GDM1 (cell line): ENCODE measurements around the gene ARID1B.

Source experiments
- DNase-seq: peaks from one replicate; lab custom pipeline; 2025; lab: John Stamatoyannopoulos, UW

Gene ARID1B

GRCh38 chr6:156906451-156906850 lies 129.3 kb downstream of the ARID1B start:
- DNase-seq, result no peak

- DNase-seq, result no peak
These were observed 132.2 kb downstream of the ARID1B start for GRCh38 chr6:156909212-156910010.

GRCh38 chr6:156910011-156910334 lies 132.8 kb downstream of the ARID1B start:
- no peak for DNase-seq

GRCh38 chr6:156910938-156911337 lies 133.8 kb downstream of the ARID1B start:
- no peak for DNase-seq

- DNase-seq, result no peak
These were observed 134.4 kb downstream of the ARID1B start for GRCh38 chr6:156911581-156911980.

- DNase-seq, result no peak
These were observed 135.3 kb downstream of the ARID1B start for GRCh38 chr6:156912431-156912830.

- DNase-seq, result no peak
These were observed 137.0 kb downstream of the ARID1B start for GRCh38 chr6:156914181-156914580.

GRCh38 chr6:156916130-156916801 lies 139.1 kb downstream of the ARID1B start:
- DNase-seq, result no peak

- no peak for DNase-seq
These were observed 140.0 kb downstream of the ARID1B start for GRCh38 chr6:156917213-156917612.

GRCh38 chr6:156918647-156919046 lies 141.5 kb downstream of the ARID1B start:
- DNase-seq, result no peak

GRCh38 chr6:156919370-156919769 lies 142.2 kb downstream of the ARID1B start:
- no peak for DNase-seq

GRCh38 chr6:156919814-156920369 lies 142.7 kb downstream of the ARID1B start:
- DNase-seq, result no peak

GRCh38 chr6:156924246-156924645 lies 147.1 kb downstream of the ARID1B start:
- DNase-seq, result no peak

GRCh38 chr6:156925026-156925425 lies 147.8 kb downstream of the ARID1B start:
- no peak for DNase-seq

- DNase-seq, result no peak
These were observed 148.8 kb downstream of the ARID1B start for GRCh38 chr6:156925718-156926607.

GRCh38 chr6:156928126-156928525 lies 150.9 kb downstream of the ARID1B start:
- DNase-seq, result no peak

GRCh38 chr6:156928972-156929371 lies 151.8 kb downstream of the ARID1B start:
- DNase-seq, result no peak

GRCh38 chr6:156931283-156931682 lies 154.1 kb downstream of the ARID1B start:
- DNase-seq, result no peak

- DNase-seq, result no peak
These were observed 156.3 kb downstream of the ARID1B start for GRCh38 chr6:156933201-156934068.

- no peak for DNase-seq
These were observed 156.9 kb downstream of the ARID1B start for GRCh38 chr6:156934069-156934460.

- no peak for DNase-seq
These were observed 157.8 kb downstream of the ARID1B start for GRCh38 chr6:156935000-156935399.
